GM19468 (cell line): Measurements from ENCODE around the gene WFDC1.
"Not testable (repeated sequence)": the region's sequence is repeated elsewhere in the genome, so short reads cannot be mapped to it uniquely, and the experiment has no call there.

Source experiments
- ATAC-seq: cut with Tn5 transposase; IDR thresholded peaks from one replicate; pipeline ENCODE4 v1.9.1; 2021; ENCODE audit warnings: mild to moderate bottlenecking, moderate library complexity, moderate number of reproducible peaks; ENCODE audit not compliant: unreplicated experiment; ENCODE audit errors: extremely low read depth

The WFDC1 gene

GRCh38 chr16:84324434-84325262 lies 30.0 kb downstream of the WFDC1 start:
- ATAC-seq, result no peak

- no peak for ATAC-seq
Observed at GRCh38 chr16:84326545-84326944, 31.9 kb downstream of the WFDC1 start.

- ATAC-seq, result no peak
Observed at GRCh38 chr16:84327926-84328505, 33.3 kb downstream of the WFDC1 start.

GRCh38 chr16:84329016-84329415 lies 34.3 kb downstream of the WFDC1 start:
- ATAC-seq, result no peak

GRCh38 chr16:84329843-84330684 lies 35.4 kb downstream of the WFDC1 start:
- ATAC-seq, result no peak

- no peak for ATAC-seq
Observed at GRCh38 chr16:84330685-84331050, 36.0 kb downstream of the WFDC1 start.

- no peak for ATAC-seq
Observed at GRCh38 chr16:84331998-84332780, 37.5 kb downstream of the WFDC1 start.

GRCh38 chr16:84332975-84333684 lies 38.5 kb downstream of the WFDC1 start:
- ATAC-seq, result no peak

- ATAC-seq, result no peak
Observed at GRCh38 chr16:84334058-84334457, 39.4 kb downstream of the WFDC1 start.

- no peak for ATAC-seq
Observed at GRCh38 chr16:84334482-84334881, 39.8 kb downstream of the WFDC1 start.

GRCh38 chr16:84337236-84337635 lies 42.6 kb downstream of the WFDC1 start:
- ATAC-seq, result not testable (repeated sequence)

- no peak for ATAC-seq
Observed at GRCh38 chr16:84339311-84339710, 44.6 kb downstream of the WFDC1 start.

- no peak for ATAC-seq
Observed at GRCh38 chr16:84339766-84340165, 45.1 kb downstream of the WFDC1 start.

GRCh38 chr16:84340325-84341040 lies 45.8 kb downstream of the WFDC1 start:
- ATAC-seq, result no peak

- ATAC-seq, result no peak
Observed at GRCh38 chr16:84341528-84342295, 47.0 kb downstream of the WFDC1 start.

GRCh38 chr16:84343800-84344199 lies 49.1 kb downstream of the WFDC1 start:
- ATAC-seq, result not testable (repeated sequence)

GRCh38 chr16:84344781-84345180 lies 50.1 kb downstream of the WFDC1 start:
- no peak for ATAC-seq

- no peak for ATAC-seq
Observed at GRCh38 chr16:84347161-84347560, 52.5 kb downstream of the WFDC1 start.
